Peyer's patch (tissue), 4 donors: ENCODE measurements around the gene RFX2. TPM values are rescaled to one million over a fixed set of nuclear protein-coding genes. Genes with fewer than 3 reads are reported as not detected.
A peak's percentile ranks its signal among the peaks of the same experiment; 100 is the strongest.
"Not testable (repeated sequence)": the region's sequence is repeated elsewhere in the genome, so short reads cannot be mapped to it uniquely, and the experiment has no call there.

Source experiments
- DNase-seq, 3 donors: peaks; one replicate each; pipeline ENCODE4 v3.0.0-alpha.2; 2017 to 2019
- H3K27ac ChIP-seq, 4 donors: fragments of 200-600 bp; sonication (generic); one replicate each; pipeline ENCODE4 v1.5.1; 2016 to 2019
- H3K27me3 ChIP-seq, 2 donors: fragments of 200-600 bp; sonication (generic); one replicate each; pipeline ENCODE4 v1.5.1; 2019
- H3K36me3 ChIP-seq, 3 donors: fragments of 200-600 bp; sonication (generic); one replicate each; pipeline ENCODE4 v1.5.1; 2016 to 2019
- H3K4me1 ChIP-seq, 4 donors: fragments of 200-600 bp; sonication (generic); one replicate each; pipeline ENCODE4 v1.5.1; 2016 to 2019
- H3K4me3 ChIP-seq, 4 donors: fragments of 200-600 bp; sonication (generic); 1 replicate in 3 of 4; 2 replicates in 1 of 4; pipeline ENCODE4 v1.5.1; 2016 to 2019; ENCODE audit warnings: mild to moderate bottlenecking in 1 of 4
- H3K9me3 ChIP-seq, 4 donors: fragments of 200-600 bp; sonication (generic); one replicate each; pipeline ENCODE4 v1.5.1; 2016 to 2019; ENCODE audit warnings: mild to moderate bottlenecking in 1 of 4
- CTCF ChIP-seq, 6 experiments: fragments of 450-650 bp in 4 of 6; fragments of 200-600 bp in 2 of 6; sonication (generic) in 1 of 6; IDR thresholded peaks; one replicate each; pipeline ENCODE4 v1.5.1; 2017 to 2019; ENCODE audit warnings: antibody characterized with exemption in 6 of 6, mild to moderate bottlenecking in 3 of 6, moderate library complexity in 1 of 6
- POLR2A ChIP-seq, 2 donors: fragments of 450-650 bp; IDR thresholded peaks; one replicate each; pipeline ENCODE4 v1.5.1; 2017; ENCODE audit warnings: antibody characterized with exemption in 2 of 2, mild to moderate bottlenecking in 2 of 2, moderate library complexity in 2 of 2
- total RNA-seq, 4 donors: library from RNA; depleted of rRNA; stranded (reverse); fragments of >200 nt; gene quantifications; one replicate each; pipeline ENCODE4 v1.1.0, GENCODE V29; 2016

Gene RFX2
- total RNA-seq, 4 donors from 2014 or later = 2.6 to 33.9 (median 10.3) TPM

GRCh38 chr19:5988517-5989387 is 121.5 kb downstream of the RFX2 start:
- Histone ChIP-seq H3K4me1 (peaks cover 0 to 9% (median 0%) of the 10 kb centered on the region in 4 donors), H3K9me3 (no peaks in the 10 kb centered on the region), H3K36me3 (no peaks in the 10 kb centered on the region), H3K27ac (no peak overlapping the region), H3K27me3 (no peaks in the 10 kb centered on the region), H3K4me3 (no peak overlapping the region)
- TF ChIP-seq POLR2A (IDR thresholded peaks at IDR 0.05) = no peak
- TF ChIP-seq CTCF (IDR thresholded peaks at IDR 0.05) = no peak
- no peak for DNase-seq

- TF ChIP-seq CTCF (IDR thresholded peaks at IDR 0.05) = peak; percentile 90 to 93 (median 92)
- no peak for TF ChIP-seq POLR2A (IDR thresholded peaks at IDR 0.05)
- peak; percentile 77 to 90 (median 77) for DNase-seq
- Histone ChIP-seq H3K9me3 (no peaks in the 10 kb centered on the region), H3K4me3 (peak overlapping the region; percentile 13 to 45 (median 41)), H3K4me1 (no peaks in the 10 kb centered on the region), H3K27ac (peak overlapping the region in 1 of 4 donors; percentile 17), H3K27me3 (no peaks in the 10 kb centered on the region), H3K36me3 (no peaks in the 10 kb centered on the region)
These were observed 123.1 kb downstream of the RFX2 start for GRCh38 chr19:5987077-5987818.

- not testable (repeated sequence) for DNase-seq, H3K27me3 ChIP-seq, H3K36me3 ChIP-seq, H3K27ac ChIP-seq, H3K4me1 ChIP-seq, H3K4me3 ChIP-seq, H3K9me3 ChIP-seq
These were observed 124.5 kb downstream of the RFX2 start for GRCh38 chr19:5985837-5986236.

GRCh38 chr19:5985098-5985783 is 125.1 kb downstream of the RFX2 start:
- Histone ChIP-seq H3K4me1 (no peaks in the 10 kb centered on the region), H3K36me3 (no peaks in the 10 kb centered on the region), H3K27me3 (no peaks in the 10 kb centered on the region), H3K4me3 (no peak overlapping the region), H3K9me3 (no peaks in the 10 kb centered on the region), H3K27ac (no peak overlapping the region)
- DNase-seq = no peak
- TF ChIP-seq CTCF (IDR thresholded peaks at IDR 0.05) (no peak), POLR2A (IDR thresholded peaks at IDR 0.05) (no peak)

GRCh38 chr19:5984600-5984999 is 125.7 kb downstream of the RFX2 start:
- no peak for DNase-seq
- Histone ChIP-seq H3K27me3 (no peaks in the 10 kb centered on the region), H3K36me3 (no peaks in the 10 kb centered on the region), H3K27ac (no peak overlapping the region), H3K9me3 (no peaks in the 10 kb centered on the region), H3K4me3 (no peak overlapping the region), H3K4me1 (peaks cover 0 to 5% (median 0%) of the 10 kb centered on the region in 4 donors)
- TF ChIP-seq POLR2A (IDR thresholded peaks at IDR 0.05) (no peak), CTCF (IDR thresholded peaks at IDR 0.05) (no peak)
